Fibroblast of skin of back (primary cell): ENCODE measurements around the gene PKD1L1.

Source experiments
- DNase-seq: peaks from one replicate; pipeline ENCODE4 v3.0.0-alpha.2; 2013

The PKD1L1 gene

GRCh38 chr7:47726047-47726726 is 222.1 kb downstream of the PKD1L1 start:
- DNase-seq, result no peak

GRCh38 chr7:47725031-47725780 is 223.1 kb downstream of the PKD1L1 start:
- no peak for DNase-seq
